Cardiac muscle cell (in vitro differentiated cells and primary cell): ENCODE data around the gene TPM1. TPM values are rescaled to one million over a fixed set of nuclear protein-coding genes. Genes with fewer than 3 reads are reported as not detected.

ENCODE experiments used
- DNase-seq, 2 donors: peaks; one replicate each; pipeline versions ENCODE4 v3.0.0 to v3.0.0-alpha.2; 2010 to 2017; ENCODE audit warnings: low read depth in 1 of 2, low spot score in 1 of 2
- H3K27ac ChIP-seq: fragments of 200-600 bp; sonication (generic); 2 replicates; pipeline ENCODE4 v1.5.1; 2016
- H3K27me3 ChIP-seq: fragments of 200-600 bp; sonication (generic); 2 replicates; pipeline ENCODE4 v1.6.0; 2016; ENCODE audit warnings: control low read depth
- H3K36me3 ChIP-seq: fragments of 200-600 bp; sonication (generic); 2 replicates; pipeline ENCODE4 v1.5.1; 2016; ENCODE audit warnings: control low read depth
- H3K4me1 ChIP-seq: fragments of 200-600 bp; sonication (generic); 2 replicates; pipeline ENCODE4 v1.8.1; 2017; ENCODE audit warnings: low read depth, mild to moderate bottlenecking, mixed run types
- H3K4me3 ChIP-seq: fragments of 200-600 bp; sonication (generic); 2 replicates; pipeline ENCODE4 v1.5.1; 2016; ENCODE audit warnings: mild to moderate bottlenecking
- H3K9me3 ChIP-seq: fragments of 200-600 bp; sonication (generic); 2 replicates; pipeline ENCODE4 v1.5.1; 2017; ENCODE audit warnings: low read depth, mild to moderate bottlenecking, control low read depth
- CTCF ChIP-seq: IDR thresholded peaks from 2 replicates; pipeline ENCODE4 v1.5.1; 2012; ENCODE audit warnings: low read depth, mild to moderate bottlenecking, low read length
- polyA plus RNA-seq: library from polyadenylated mRNA; unstranded; fragments of >200 nt; fragmentation: Nextera tagmentation; extraction: Ambion mirVana; gene quantifications from 2 replicates; pipeline ENCODE4 v1.2.1, GENCODE V29; 2016
- total RNA-seq: library from RNA; depleted of rRNA; stranded (reverse); fragments of >200 nt; gene quantifications from 2 replicates; pipeline ENCODE4 v1.2.3, GENCODE V29; 2016

The TPM1 gene
- total and polyA plus RNA-seq, 2 experiments from 2014 or later: 6,553 to 10,138 TPM

GRCh38 chr15:63023351-63023945 is 19.1 kb upstream of the TPM1 start:
- Histone ChIP-seq H3K4me1 (peaks cover 13% of the 10 kb centered on the region), H3K9me3 (no peaks in the 10 kb centered on the region), H3K27ac (no peak overlapping the region), H3K27me3 (no peaks in the 10 kb centered on the region), H3K36me3 (no peaks in the 10 kb centered on the region), H3K4me3 (no peak overlapping the region)
- no peak for TF ChIP-seq CTCF
- DNase-seq: peak in 1 of 2 donors; percentile 54

- no peak for TF ChIP-seq CTCF
- Histone ChIP-seq H3K36me3 (no peaks in the 10 kb centered on the region), H3K4me1 (peaks cover under 1% of the 10 kb centered on the region), H3K9me3 (no peaks in the 10 kb centered on the region), H3K27ac (no peak overlapping the region), H3K4me3 (no peak overlapping the region), H3K27me3 (no peaks in the 10 kb centered on the region)
- no peak for DNase-seq
Observed at GRCh38 chr15:63025460-63025859, 17.1 kb upstream of the TPM1 start.

GRCh38 chr15:63027646-63028045 is 14.9 kb upstream of the TPM1 start:
- Histone ChIP-seq H3K4me3 (no peak overlapping the region), H3K9me3 (no peaks in the 10 kb centered on the region), H3K27ac (no peak overlapping the region), H3K36me3 (no peaks in the 10 kb centered on the region), H3K4me1 (no peaks in the 10 kb centered on the region), H3K27me3 (no peaks in the 10 kb centered on the region)
- no peak for TF ChIP-seq CTCF
- no peak for DNase-seq

- H3K4me1 ChIP-seq: no peaks in the 10 kb centered on the region
- no peak overlapping the region for H3K27ac ChIP-seq
- DNase-seq: no peak
- no peaks in the 10 kb centered on the region for H3K27me3 ChIP-seq
- no peak for TF ChIP-seq CTCF
- no peaks in the 10 kb centered on the region for H3K36me3 ChIP-seq
- H3K9me3 ChIP-seq: no peaks in the 10 kb centered on the region
- H3K4me3 ChIP-seq: no peak overlapping the region
Observed at GRCh38 chr15:63028442-63029110, 14.0 kb upstream of the TPM1 start.

- DNase-seq: no peak
Observed at GRCh38 chr15:63029676-63030075, 12.9 kb upstream of the TPM1 start.

More at GRCh38 chr15:63029676-63030075, 12.9 kb upstream of the TPM1 start:
- Histone ChIP-seq H3K27me3 (no peaks in the 10 kb centered on the region), H3K36me3 (no peaks in the 10 kb centered on the region), H3K4me1 (peaks cover 5% of the 10 kb centered on the region), H3K9me3 (no peaks in the 10 kb centered on the region), H3K4me3 (no peak overlapping the region), H3K27ac (no peak overlapping the region)
- TF ChIP-seq CTCF: no peak
